OCI-LY1 (cell line): Measurements from ENCODE around the gene POU6F2.

Experiments
- CTCF ChIP-seq: fragments of 200-600 bp; sonication (generic), shearing (Covaris generic); IDR thresholded peaks from 2 replicates; pipeline ENCODE4 v1.5.1; 2017; ENCODE audit warnings: mild to moderate bottlenecking, antibody characterized with exemption, low read length, moderate library complexity, mixed read lengths
- EZH2 ChIP-seq: fragments of 200-600 bp; sonication (generic), shearing (Covaris generic); IDR thresholded peaks from 2 replicates; pipeline ENCODE4 v1.8.0; 2017; ENCODE audit warnings: borderline replicate concordance, mixed run types, mild to moderate bottlenecking, antibody characterized with exemption, low read length, moderate library complexity, mixed read lengths

GRCh38 chr7:39336442-39336841, 358.7 kb downstream of the POU6F2 start:
- no peak for TF ChIP-seq CTCF
- no peak for TF ChIP-seq EZH2
